ENCODE results near the gene NDOR1. TPM values are rescaled to one million over a fixed set of nuclear protein-coding genes. Genes with fewer than 3 reads are reported as not detected.
"Not testable (repeated sequence)": the region's sequence is repeated elsewhere in the genome, so short reads cannot be mapped to it uniquely, and the experiment has no call there.

NDOR1 gene
- total RNA-seq, 1 experiment from 2014 or later = 15.4 TPM

DNA sequence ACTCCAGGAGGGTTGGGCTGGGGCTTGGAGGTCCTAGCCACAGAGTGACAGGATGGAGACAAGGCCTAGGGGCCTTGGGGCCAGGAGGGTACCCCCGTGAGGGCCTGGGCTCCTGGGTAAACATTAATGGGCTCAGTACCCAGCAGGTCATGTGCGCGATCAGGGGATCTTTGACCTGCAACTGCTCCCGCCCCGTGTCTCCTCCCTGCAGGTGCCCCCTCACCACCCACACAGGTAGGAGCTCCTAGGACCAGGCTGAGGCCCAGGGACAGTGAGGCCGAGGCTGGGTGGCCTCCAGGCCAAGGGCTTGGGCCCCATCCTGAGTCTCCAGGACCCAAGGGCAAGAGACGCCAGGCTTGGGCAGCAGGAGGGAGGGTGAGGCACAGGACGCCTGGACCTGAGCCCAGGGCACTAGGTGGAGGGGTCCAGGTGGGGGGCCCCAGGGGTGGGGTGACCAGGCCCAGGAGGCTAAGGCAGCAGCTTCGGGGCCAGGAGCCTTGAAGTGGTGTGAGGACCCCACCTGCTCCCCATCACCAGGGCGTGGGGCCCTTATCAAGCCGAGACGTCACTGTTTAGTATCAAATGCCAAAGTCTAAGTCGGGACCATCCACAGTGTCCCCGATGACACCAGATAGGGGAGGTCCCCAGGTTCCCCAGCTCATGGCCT lies 25.3 kb downstream of the NDOR1 start, which contains the start of gene SLC34A3:
Gene SLC34A3 (plus strand): TSS at position 197 of the 667 bp plus-strand sequence. CDS start 802 bp downstream, outside the sequence.
- DNase-seq (ENCODE audit: low read depth) = no peak

DNA sequence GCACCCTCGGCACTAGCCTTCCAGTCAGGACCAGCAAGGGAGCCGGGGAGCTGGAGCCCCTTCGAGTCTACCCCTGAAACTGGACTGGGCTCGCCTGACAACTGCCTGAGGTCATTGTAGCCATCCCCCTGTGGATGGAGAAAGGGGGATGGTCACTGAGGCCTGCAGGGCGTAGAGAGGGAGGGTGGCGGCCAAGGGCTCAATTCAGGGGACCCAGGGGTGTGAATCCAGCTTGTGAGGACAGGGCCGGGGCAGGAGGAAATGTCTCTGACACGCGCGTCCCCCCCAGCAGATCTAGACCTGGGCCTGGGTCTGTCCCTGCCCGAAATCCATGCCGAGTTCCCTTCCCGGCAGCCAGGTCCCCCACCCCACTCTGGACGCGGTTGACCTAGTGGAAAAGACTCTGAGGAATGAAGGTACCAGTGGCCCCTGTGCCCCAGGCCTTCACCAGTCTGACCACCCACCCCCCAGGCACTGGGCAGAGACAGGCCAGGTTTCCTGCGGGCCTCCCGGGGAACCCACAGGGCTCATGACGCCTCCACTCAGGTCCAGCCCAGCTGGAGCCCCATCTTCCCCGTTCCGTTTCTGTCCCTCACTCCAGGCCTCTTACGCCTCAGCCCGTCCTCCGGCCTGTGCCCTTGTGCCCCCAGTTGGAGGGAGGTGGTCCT lies 26.0 kb downstream of the NDOR1 start:
- DNase-seq (ENCODE audit: low read depth) = no peak

DNA sequence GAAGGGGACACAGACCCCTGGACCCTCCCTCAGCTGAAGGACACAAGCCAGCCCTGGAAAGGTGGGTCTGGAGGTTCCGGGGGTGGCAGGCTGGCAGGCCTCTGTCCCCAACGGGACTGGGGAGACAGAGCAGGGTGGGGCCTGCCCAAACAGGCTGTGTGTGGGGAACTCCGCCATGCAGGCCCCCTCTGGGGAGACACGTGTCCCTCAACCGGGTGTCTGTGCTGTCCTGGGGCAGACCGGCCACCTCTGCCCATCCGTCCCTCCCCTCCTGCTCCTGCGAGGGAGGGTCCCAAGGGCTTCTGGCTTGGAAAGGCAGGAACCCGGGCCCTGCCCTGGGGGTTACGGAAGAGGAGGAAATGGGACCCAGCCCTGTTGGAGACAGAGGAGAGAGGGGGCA lies 26.6 kb downstream of the NDOR1 start:
- DNase-seq (ENCODE audit: low read depth) = no peak

DNA sequence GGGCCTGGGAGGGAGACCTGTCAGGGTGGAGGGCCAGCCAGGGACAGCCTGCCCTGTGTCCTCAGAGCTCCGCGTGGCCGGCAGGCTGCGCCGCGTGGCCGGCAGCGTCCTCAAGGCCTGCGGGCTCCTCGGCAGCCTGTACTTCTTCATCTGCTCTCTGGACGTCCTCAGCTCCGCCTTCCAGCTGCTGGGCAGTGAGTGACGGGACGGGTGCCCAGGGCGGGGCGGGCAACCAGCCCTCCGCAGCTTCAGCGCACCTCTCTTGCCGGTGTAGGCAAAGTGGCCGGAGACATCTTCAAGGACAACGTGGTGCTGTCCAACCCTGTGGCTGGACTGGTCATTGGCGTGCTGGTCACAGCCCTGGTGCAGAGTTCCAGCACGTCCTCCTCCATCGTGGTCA lies 27.0 kb downstream of the NDOR1 start:
- peak; percentile 41 for DNase-seq (ENCODE audit: low read depth)

DNA sequence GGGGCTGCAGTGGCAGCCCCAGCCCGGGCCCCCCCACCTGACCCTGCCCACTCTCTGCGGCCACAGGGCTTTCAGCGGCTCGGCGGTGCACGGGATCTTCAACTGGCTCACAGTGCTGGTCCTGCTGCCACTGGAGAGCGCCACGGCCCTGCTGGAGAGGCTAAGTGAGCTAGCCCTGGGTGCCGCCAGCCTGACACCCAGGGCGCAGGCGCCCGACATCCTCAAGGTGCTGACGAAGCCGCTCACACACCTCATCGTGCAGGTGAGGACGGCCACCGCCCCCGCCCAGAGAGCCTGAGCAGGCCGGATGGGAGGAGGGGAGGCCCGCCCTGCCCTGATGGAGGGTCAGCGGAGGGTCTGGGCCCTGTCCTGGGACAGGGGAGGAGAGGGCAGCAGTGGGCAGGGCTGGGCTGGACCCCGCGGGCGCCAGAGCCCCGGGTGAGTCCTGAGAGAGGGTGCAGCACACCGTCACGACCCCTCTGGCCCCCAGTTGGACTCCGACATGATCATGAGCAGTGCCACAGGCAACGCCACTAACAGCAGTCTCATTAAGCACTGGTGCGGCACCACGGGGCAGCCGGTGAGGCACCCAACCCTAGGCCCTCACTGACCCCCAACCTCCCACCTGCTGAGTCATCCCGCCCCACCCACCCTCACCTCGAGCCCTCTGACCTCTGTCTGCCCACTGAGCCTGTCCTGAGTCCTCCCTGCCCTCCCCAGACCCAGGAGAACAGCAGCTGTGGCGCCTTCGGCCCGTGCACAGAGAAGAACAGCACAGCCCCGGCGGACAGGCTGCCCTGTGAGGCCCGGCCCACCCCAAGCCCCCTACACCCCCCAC lies 27.9 kb downstream of the NDOR1 start:
- DNase-seq (ENCODE audit: low read depth) = no peak

DNA sequence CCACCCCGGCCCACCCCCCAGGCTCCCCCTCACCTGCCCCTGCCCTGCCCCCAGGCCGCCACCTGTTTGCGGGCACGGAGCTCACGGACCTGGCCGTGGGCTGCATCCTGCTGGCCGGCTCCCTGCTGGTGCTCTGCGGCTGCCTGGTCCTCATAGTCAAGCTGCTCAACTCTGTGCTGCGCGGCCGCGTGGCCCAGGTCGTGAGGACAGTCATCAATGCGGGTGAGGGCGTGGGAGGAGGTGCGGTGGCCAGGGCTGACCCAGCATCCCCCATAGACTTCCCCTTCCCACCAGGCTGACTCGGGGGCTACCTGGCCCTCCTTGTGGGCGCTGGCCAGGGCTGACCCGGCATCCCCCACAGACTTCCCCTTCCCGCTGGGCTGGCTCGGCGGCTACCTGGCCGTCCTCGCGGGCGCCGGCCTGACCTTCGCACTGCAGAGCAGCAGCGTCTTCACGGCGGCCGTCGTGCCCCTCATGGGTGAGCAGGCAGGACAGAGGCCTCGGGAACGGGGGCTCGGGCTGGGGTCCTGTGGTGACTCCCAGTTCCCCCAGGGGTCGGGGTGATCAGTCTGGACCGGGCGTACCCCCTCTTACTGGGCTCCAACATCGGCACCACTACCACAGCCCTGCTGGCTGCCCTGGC lies 28.7 kb downstream of the NDOR1 start:
- DNase-seq (ENCODE audit: low read depth) = no peak

DNA sequence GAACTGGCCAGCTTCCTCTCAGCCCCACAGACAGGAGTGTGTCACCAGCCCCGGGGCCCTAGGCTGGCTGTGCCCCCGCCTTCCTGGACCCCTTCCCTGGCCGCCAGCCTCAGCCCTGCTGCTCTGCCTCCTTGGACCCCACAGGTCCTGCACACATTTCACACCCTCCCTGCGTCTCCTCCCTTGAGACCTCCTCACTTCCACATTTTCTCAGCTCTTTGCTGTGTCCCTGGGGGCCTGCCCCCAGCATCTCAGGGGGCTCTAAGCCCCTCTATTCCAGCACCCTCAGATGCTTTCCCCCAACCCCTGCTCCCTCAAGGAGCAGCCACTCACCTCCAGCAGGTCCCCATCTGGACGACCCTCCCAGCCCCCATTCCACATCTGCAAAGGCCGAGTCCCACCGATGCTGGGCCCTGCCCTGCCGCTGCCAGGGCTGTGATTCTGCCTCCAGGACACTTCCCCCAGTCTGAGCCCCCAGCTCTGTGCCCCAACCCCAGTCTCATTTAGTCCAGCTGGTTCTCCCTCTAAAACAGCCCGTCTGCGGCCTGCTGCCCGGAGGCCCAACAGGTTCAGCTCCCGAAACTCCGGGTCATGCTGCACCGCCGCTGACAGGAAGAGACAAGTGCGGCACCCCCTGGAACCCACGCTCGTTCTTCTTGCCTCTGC lies 29.4 kb downstream of the NDOR1 start:
- no peak for DNase-seq (ENCODE audit: low read depth)

DNA sequence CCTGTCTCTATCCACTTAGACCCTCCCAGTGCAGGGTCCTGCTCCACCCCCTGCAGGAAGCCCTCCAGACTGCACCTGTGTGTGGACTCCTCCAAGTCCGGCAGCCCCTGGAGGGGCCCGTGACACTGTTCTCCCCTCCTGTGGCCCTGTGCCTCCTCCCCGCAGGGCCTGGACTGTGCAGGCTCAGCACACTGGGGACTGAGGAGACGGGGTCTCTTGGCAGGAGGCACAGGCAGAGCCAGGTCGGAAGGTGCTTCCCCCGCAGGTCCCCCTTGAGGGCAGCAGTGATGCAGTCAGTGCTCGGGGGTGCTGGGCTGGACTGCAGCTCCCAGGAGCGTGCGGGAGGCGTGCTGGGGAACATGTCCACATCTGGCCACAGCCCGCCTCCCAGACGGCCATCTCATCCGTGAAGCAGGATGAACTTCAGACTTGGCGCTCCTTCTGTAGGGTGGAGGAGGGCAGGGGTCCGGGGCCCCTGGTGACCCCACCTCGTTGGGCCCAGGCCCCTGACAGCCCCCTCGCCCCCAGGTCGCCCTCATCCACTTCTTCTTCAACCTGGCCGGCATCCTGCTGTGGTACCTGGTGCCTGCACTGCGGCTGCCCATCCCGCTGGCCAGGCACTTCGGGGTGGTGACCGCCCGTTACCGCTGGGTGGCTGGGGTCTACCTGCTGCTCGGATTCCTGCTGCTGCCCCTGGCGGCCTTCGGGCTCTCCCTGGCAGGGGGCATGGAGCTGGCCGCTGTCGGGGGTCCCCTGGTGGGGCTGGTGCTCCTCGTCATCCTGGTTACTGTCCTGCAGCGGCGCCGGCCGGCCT lies 30.1 kb downstream of the NDOR1 start:
- DNase-seq (ENCODE audit: low read depth) = no peak

DNA sequence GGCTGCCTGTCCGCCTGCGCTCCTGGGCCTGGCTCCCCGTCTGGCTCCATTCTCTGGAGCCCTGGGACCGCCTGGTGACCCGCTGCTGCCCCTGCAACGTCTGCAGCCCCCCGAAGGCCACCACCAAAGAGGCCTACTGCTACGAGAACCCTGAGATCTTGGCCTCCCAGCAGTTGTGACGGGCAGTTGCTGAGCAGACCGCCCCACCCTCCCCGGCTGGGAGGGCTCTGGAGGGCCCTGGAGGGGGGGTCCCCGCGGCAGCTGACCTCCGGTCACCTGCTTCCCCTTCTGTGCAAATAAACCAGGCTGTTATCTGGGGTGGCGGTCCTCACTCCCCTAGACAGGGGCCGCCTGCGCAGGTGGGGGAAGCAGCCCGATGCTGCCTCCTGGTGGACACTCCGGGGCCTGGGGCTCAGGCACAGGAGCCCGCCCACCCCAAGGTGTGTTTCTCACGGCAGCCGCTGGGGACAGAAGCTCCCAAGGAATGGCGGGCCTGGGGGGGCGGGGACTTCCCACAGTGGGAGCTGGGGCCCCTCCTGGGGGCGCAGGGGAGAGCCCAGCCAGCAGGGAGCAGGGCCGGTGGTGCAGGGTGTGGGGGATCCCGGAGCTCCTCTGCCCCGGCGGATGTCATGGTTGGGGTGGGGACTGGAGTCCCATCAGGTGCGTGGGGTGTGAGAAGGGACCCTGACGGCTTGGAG lies 30.9 kb downstream of the NDOR1 start:
- DNase-seq (ENCODE audit: low read depth) = peak; percentile 63

DNA sequence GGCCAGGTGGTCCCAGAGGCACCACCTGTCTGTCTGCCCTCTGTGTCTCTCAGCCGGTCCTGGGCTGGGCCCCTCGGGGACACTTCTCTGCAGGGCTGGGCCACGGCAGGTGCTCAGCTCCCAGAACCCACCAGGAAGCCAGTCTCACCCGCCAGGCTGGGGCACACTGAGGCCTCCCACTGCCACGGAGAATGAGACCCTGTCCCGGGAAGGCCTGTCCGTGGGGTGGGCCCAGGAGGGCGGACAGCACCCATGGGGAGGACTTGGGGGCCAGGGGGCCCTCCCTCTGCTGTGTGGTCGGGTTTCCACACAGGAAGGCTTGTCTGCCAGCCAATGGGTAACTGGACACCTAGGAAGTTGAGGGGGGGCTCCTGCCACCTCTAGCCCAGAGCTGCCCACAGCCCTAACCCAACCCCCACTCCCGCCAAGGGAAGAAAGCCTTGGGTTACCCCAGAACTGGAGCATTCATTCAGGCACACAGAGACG lies 31.5 kb downstream of the NDOR1 start:
- DNase-seq (ENCODE audit: low read depth) = no peak

DNA sequence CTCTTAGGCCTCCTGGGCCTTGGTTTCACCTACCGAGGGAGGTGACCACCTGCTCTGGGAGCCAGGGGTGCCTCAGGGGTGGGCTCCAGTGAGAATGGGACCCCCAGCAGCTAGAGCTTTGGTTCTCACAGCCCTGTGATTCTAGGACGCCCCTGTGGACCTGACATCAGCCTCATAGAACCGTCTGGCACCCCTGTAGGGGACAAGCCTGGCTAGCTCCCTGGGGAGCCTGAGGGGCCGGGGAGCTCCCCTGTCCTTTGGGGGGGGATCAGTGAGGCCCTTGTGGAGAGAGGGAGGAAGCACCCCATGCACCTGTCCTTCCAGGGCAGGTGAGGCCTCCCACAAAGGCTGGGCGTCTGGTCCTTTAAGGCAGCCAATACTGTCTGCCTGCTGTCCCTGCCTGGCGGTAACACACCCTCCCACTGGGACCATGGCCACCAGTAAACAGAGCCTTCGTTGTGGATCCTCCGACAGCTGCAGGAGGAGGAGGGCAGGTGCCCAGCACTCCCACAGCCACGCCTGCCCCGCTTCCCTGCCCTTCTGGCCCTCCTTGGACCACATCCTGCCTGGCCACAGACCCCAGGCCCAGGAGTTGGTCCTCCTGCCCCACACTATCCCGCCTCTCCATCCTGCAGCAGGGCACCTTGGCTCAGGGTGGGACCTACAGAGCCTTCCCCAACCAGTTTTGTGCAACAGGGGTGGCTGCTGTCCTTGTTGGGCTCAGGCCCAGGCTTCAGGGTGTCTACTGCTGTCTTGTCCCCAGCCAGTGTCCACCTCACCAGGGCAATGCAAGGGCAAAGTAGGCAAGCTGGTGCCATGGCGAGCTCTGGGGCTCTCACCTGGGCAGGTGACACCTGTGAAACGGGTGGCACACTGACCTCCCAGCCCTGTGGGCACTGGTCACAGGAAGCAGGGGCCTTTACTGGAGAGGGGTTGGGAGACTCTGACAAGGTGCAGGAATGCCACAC lies 32.5 kb downstream of the NDOR1 start:
- peak; percentile 66 for DNase-seq (ENCODE audit: low read depth)

DNA sequence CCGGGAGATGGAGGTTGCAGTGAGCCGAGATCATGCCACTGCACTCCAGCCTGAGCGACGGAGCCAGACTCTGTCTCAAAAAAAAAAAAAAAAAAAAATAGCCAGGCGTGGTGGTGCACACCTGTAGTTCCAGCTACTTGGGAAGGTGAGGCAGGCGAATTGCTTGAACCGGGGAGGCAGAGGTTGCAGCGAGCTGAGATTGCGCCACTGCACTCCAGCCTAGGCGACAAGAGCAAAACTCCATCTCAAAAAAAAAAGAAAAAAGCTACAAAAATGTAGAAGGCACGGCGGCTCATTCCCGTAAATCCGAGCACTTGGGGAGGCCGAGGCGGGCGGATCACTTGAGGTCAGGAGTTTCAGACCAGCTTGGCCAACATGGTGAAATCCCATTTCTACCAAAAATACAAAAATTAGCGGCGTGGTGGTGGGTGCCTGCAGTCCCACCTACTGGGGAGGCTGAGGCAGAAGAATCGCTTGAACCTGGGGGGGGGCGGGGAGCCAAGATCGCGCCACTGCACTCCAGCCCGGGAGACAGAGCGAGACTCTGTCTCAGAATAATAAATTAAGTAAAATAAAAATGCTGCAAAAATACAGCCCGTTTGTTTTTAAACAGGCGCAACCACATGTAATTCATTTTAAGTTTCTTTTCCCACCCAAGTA lies 34.2 kb downstream of the NDOR1 start:
- DNase-seq (ENCODE audit: low read depth) = not testable (repeated sequence)

DNA sequence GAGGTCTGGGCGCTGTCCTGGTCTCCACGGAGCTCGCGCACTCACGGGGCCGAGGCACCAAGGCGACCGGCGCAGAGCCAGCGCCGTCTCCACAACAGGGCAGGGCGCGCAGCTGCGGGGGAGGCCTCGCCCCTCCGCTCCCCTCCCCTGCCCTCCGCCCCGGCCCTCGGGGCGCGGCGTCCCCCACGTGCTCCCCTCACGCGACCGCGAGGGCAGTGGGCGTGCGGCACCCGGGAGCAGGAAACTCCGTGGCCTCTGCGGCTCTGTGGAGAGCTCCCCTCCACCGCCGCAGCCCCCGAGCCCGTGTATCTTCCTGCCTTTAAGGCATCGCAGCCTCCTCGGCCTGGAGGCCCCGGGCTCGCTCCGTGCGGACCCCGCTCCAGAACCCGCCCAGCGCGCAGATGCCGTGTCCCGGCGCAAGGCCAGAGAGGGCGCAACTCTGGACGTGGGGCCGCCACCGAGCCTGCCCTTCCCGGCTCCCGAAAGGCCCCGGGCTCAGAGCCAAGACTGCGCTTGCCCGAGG lies 34.9 kb downstream of the NDOR1 start:
- DNase-seq (ENCODE audit: low read depth) = peak; percentile 80

DNA sequence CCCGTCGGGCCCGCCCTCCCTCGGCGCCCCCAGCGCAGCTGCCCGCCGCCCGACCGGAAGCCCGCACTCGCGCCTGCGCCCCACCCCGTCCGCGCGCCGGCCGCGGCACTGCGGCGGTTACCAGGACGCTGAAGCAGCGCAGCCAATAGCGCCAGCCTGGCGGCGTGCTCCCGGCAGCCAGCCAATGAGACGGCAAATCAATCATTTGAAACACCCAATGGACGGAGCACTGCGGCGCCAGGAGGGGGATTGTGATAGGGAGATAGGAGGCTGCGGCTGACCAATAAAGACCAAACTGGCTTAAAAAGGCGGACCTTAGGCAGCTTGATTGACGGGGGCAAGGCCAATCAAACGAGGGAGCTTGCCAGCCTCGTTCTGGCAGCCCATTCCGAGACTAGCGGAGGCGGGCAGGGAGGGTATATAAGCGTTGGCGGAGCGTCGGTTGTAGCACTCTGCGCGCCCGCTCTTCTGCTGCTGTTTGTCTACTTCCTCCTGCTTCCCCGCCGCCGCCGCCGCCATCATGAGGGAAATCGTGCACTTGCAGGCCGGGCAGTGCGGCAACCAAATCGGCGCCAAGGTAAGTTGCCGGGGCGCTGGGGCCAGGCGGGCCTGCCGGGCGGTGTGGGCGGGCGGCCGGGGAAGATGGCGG lies 35.5 kb downstream of the NDOR1 start, which contains the start of gene TUBB4B:
Gene TUBB4B (plus strand): TSS at position 447 of the 649 bp plus-strand sequence. CDS start 74 bp downstream, at position 521.
- DNase-seq (ENCODE audit: low read depth) = peak; percentile 100

DNA sequence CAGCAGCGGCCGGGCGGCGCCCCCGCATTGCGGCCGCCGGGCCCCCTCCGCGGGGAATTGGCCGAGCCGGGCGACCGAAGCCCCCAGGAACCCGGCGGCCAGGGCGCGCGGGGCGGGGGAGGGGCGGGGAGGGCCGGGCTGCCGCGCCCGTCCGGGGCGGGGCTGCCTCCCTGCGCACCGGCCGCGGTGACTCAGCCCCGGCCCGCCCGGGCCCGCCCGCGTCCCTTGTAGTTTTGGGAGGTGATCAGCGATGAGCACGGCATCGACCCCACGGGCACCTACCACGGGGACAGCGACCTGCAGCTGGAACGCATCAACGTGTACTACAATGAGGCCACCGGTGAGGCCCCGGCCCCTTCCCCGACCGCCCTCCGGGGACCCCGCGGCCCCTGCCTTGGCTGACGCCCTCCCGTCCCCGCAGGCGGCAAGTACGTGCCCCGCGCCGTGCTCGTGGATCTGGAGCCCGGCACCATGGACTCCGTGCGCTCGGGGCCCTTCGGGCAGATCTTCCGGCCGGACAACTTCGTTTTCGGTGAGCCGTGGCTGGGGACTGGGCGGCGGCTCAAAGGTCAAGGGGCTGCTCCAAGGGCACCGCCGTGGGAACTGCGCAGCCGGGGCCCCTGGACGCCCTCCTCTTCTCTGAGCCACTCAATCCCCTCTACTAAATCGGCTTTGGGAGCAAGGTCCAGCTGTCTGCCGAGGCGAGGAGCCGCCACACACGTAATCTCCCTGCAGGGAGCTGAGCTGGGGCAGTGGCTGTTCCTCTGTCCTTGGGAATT lies 36.2 kb downstream of the NDOR1 start:
- peak; percentile 35 for DNase-seq (ENCODE audit: low read depth)

Data from LHCN-M2 (cell line).